Measurements from ENCODE around the gene RNU11.
A peak's percentile ranks its signal among the peaks of the same experiment; 100 is the strongest.
"Not testable (repeated sequence)": the region's sequence is repeated elsewhere in the genome, so short reads cannot be mapped to it uniquely, and the experiment has no call there.

RNU11 gene

DNA sequence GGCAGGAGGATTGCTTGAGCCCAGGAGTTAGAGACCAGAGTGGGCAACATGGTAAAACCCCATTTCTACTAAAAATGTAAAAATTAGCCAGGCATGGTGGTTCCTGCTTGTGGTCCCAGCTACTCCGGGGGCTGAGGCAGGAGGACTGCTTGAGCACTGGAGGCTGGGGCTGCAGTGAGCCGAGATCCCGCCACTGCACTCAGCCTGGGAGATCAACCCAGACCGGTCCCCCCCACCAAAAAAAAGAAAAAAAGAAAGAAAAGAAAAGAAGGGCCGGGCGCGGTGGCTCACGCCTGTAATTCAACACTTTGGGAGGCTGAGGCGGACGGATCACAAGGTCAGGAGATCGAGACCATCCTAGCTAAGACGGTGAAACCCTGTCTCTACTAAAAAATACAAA is 18.4 kb downstream of the RNU11 start:
- no peak for DNase-seq

DNA sequence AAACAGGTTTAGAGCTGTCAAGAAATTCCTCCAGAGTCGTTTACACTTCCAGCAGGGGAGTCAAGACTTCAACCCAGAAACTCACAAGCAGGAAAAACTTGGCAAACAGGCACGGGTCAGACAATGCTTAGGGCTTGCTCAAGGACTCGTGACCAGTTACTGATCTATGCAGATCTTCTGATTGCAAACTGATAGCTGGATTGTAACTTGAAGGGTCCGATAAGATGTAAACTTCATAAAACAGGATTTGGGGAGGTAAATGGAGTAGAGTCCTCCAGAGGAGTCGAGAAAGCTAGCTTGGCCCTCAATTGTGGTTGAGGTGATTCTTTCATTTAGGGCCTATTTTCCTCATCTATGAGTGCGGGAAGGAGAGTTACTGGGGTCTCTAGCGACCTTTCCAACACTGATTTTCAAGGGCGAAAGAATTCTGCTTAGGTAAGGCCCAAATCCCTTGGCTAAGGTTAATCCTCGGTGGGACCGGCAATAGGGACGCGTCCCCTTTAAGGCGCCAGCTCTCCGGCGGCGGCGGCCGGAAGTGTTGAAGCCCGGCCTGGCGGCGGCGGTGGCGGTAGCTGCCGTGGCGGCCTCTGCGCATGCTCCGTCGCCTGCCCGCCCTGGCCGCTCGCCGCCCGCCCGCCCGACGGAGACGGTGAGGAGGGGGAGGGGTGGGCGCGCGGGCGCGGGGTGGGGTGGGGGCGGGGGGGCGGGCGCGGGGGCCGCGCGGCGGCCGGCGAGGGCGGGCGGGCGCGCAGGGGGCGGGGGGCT is 20.0 kb downstream of the RNU11 start, which contains the start of gene GMEB1:
Gene GMEB1 (plus strand): TSS at position 594 of the 765 bp plus-strand sequence. CDS start 14,829 bp downstream, outside the sequence.
- DNase-seq: peak; percentile 91

DNA sequence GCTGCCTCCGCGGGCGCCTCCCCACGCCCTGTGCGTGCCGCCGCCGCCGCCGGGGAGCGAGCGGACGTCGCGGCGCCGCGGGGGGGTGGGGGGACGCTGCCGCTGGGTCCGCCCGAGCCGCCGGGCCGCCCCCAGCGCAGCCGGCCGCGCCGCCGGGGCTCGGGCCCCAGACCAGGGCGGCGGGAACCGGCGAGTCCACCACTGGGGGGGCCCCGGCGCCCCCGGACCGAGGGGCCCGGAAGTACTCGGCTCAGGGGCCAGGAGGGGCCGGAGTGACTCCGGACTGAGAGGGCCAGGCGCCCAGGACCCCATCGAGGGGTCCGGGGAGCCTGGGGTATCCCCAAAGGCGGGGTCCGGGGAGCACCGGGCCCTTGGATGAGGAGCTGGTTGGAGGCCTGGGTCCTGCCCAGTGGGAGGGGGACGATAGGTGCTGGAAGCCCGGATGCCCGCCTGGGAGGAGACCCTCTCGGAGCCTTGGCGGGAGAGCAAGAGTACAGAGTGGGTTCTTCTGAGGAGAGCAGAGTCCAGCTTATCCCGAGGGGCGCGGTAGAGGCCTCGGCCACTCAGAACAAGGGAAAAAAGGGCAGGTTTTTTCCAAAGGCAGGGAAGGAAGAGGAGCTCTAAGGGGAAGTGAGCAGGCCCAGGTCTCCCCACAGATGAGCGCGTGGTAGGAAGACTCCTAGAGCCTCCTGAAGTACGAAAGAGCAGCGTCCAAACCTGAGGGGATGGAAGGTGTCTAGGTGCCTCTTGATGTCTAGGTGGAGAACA is 20.7 kb downstream of the RNU11 start:
- peak; percentile 67 for DNase-seq

DNA sequence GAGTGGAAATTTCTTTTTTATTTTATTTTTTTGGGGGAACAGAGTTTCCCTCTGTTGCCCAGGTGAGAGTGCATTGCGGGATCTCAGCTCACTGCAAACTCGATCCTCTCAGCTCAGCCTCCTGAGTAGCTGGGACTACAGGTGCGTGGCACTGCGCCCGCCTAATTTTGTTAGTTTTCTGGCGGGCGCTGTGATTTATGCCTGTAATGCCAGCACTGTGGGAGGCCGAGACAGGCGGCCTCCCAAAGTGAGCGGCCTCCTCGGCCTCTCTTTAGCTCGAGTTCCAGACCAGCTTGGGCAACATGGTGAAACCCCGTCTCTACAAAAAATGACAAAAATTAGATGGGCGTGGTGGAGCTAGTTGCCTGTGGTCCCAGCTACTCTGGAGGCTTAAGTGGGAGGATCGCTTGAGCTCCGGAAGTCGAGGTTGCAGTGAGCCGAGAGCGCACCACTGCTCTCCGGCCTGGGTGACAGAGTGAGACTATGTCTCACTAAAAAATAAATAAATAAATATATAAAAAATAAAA is 22.9 kb downstream of the RNU11 start:
- no peak for DNase-seq

DNA sequence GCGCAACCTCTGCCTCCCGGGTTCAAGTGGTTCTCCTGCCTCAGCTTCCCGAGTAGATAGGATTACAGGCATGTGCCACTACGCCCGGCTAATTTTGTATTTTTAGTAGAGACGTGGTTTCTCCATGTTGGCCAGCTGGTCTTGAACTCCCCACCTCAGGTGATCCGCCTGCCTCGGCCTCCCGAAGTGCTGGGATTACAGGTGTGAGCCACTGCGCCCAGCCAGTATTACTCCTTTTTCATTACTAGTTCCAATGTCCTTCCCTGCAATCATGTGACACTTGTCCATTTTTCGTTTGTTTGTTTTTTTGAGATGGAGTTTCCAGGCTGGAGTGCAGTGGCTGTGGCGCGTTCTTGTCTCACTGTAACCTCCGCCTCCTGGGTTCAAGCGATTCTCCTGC is 24.6 kb downstream of the RNU11 start:
- DNase-seq: not testable (repeated sequence)

DNA sequence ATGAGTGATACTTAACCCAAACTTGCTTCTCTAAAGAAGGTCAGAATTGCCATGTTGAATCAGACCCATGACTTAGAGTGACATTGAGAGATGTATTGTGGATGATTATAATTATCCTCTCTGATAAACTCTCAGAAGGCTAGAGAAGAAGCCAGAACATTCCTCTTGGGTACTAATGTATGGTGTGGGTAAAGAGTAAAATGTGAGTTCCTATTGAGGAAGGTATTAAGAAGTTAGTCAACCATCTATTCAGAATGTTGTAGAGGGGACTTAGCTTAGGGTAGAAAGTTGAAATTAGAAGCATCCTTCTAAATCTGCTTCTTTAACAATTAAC is 27.5 kb downstream of the RNU11 start:
- DNase-seq: no peak

DNA sequence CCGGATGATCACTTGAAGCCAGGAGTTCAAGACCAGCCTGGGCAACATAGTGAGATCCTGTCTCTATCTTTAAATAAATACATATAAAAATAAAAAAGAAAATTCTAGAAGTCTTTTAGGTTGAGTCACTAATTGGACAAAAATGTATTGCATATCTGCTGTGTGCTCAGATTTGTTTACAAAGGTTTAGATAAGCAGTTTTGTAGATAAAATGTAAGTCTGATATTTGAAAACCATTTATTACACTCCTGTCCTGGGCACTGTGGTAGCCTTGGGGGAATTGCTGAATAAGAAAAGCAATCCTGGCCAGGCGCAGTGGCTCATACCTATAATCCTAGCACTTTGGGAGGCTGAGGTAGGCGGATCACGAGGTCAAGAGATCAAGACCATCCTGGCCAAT is 31.8 kb downstream of the RNU11 start:
- no peak for DNase-seq

DNA sequence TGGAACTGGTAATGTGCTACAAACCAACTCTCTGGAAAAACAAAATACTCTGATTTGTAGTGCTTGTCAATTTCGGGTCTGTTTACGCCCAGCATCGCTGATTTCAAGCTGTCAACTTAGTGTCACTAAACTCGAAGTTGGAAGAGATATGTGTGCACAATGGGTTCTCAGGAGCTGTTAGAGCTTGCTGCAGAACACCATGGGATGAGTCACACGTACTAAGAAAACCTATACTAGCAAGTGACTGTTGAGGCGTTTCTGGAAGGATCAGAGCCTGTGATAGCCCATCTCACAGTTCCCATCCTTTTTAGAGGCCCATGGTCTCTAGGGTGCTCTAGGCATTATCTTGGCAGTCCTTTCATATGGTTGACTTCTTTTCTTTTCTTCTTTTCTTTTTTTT is 34.4 kb downstream of the RNU11 start:
- DNase-seq: no peak

DNA sequence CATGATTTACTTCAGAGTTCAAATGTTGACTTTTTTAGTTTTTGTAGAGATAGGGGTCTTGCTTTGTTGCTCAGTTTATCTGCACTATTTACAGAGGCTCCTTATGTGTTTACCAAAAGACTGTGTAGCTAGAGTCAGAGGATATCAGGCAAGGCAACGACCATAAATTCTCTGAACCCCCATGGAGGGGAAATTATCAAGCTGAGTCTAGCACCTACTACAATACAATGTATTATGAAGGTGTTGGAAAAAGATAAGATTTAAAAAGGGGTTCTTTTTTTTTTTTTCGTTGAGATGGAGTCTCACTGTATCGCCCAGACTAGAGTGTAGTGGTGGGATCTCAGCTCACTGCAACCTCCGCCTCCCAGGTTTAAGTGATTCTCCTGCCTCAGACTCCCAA is 36.5 kb downstream of the RNU11 start:
- no peak for DNase-seq

DNA sequence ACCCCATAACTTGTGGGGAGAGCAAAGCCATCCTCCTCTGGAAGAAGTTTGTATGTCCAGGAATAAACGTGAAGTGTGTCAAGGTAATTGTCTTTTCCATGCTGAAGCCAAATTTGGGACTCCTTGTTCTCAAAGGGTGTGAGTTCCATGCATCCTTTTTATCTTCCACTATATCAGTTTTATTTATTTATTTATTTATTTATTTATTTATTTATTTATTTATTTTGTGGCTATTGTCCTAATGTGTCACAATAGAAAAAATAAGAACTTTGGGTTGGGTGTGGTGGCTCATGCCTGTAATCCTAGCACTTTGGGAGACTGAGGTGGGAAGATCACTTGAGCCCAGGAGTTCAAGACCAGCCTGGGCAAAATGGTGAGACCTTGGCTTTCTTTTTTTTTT is 43.2 kb downstream of the RNU11 start:
- not testable (repeated sequence) for DNase-seq

Measured in NCI-H69 (cell line).